Measurements from ENCODE around the gene AK1.
"Not testable (repeated sequence)": the region's sequence is repeated elsewhere in the genome, so short reads cannot be mapped to it uniquely, and the experiment has no call there.

DNA sequence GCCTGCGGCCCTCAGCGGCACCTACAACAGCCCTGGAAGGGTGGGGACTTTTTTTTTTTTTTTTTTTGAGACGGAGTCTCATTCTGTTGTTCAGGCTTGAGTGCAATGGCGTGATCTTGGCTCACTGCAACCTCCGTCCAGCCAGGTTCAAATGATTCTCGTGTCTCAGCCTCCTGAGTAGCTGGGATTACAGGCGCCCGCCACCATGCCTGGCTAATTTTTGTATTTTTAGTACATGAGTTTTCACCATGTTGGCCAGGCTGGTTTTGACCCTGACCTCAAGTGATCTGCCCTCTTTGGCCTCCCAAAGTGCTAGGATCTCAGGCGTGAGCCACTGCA lies 7.4 kb downstream of the AK1 start:
- TF ChIP-seq, protein P1, sequence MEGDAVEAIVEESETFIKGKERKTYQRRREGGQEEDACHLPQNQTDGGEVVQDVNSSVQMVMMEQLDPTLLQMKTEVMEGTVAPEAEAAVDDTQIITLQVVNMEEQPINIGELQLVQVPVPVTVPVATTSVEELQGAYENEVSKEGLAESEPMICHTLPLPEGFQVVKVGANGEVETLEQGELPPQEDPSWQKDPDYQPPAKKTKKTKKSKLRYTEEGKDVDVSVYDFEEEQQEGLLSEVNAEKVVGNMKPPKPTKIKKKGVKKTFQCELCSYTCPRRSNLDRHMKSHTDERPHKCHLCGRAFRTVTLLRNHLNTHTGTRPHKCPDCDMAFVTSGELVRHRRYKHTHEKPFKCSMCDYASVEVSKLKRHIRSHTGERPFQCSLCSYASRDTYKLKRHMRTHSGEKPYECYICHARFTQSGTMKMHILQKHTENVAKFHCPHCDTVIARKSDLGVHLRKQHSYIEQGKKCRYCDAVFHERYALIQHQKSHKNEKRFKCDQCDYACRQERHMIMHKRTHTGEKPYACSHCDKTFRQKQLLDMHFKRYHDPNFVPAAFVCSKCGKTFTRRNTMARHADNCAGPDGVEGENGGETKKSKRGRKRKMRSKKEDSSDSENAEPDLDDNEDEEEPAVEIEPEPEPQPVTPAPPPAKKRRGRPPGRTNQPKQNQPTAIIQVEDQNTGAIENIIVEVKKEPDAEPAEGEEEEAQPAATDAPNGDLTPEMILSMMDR (IDR thresholded peaks at IDR 0.05 in 2 of 3, conservative IDR thresholded peaks at IDR 0.05 in 1 of 3; ENCODE audit: control insufficient read depth in 2 of 3, extremely low read depth in 1 of 3, insufficient read depth in 1 of 3, low read depth in 3 of 3, low read length in 3 of 3), result not testable (repeated sequence)
- not testable (repeated sequence) for TF ChIP-seq NR2C2 (IDR thresholded peaks at IDR 0.05; ENCODE audit: borderline replicate concordance, control insufficient read depth, insufficient read length, low read depth); SREBF1 (IDR thresholded peaks at IDR 0.05; ENCODE audit: low read length); RCOR1 (conservative IDR thresholded peaks at IDR 0.05; ENCODE audit: low read depth, low read length); MYC (IDR thresholded peaks at IDR 0.05; ENCODE audit: insufficient read depth, insufficient read length, insufficient replicate concordance, low read length, severe bottlenecking)
- TF ChIP-seq, protein P2, sequence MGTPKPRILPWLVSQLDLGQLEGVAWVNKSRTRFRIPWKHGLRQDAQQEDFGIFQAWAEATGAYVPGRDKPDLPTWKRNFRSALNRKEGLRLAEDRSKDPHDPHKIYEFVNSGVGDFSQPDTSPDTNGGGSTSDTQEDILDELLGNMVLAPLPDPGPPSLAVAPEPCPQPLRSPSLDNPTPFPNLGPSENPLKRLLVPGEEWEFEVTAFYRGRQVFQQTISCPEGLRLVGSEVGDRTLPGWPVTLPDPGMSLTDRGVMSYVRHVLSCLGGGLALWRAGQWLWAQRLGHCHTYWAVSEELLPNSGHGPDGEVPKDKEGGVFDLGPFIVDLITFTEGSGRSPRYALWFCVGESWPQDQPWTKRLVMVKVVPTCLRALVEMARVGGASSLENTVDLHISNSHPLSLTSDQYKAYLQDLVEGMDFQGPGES (IDR thresholded peaks at IDR 0.05), result not testable (repeated sequence)
- TF ChIP-seq, protein P3, sequence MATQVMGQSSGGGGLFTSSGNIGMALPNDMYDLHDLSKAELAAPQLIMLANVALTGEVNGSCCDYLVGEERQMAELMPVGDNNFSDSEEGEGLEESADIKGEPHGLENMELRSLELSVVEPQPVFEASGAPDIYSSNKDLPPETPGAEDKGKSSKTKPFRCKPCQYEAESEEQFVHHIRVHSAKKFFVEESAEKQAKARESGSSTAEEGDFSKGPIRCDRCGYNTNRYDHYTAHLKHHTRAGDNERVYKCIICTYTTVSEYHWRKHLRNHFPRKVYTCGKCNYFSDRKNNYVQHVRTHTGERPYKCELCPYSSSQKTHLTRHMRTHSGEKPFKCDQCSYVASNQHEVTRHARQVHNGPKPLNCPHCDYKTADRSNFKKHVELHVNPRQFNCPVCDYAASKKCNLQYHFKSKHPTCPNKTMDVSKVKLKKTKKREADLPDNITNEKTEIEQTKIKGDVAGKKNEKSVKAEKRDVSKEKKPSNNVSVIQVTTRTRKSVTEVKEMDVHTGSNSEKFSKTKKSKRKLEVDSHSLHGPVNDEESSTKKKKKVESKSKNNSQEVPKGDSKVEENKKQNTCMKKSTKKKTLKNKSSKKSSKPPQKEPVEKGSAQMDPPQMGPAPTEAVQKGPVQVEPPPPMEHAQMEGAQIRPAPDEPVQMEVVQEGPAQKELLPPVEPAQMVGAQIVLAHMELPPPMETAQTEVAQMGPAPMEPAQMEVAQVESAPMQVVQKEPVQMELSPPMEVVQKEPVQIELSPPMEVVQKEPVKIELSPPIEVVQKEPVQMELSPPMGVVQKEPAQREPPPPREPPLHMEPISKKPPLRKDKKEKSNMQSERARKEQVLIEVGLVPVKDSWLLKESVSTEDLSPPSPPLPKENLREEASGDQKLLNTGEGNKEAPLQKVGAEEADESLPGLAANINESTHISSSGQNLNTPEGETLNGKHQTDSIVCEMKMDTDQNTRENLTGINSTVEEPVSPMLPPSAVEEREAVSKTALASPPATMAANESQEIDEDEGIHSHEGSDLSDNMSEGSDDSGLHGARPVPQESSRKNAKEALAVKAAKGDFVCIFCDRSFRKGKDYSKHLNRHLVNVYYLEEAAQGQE (IDR thresholded peaks at IDR 0.05; ENCODE audit: low read depth, low read length), result not testable (repeated sequence)

Measured in GM12878 (cell line).